ENCODE data around the gene RPL36A. TPM values are rescaled to one million over a fixed set of nuclear protein-coding genes. Genes with fewer than 3 reads are reported as not detected.

Gene RPL36A
- total and polyA plus RNA-seq, 12 donors: 30.8 to 2,119 (median 57.0) TPM

GRCh38 chrX:101397779-101398178 is 7.0 kb downstream of the RPL36A start:
- Histone ChIP-seq H3K36me3 (peaks cover 0 to 80% (median 0%) of the 10 kb centered on the region in 9 donors), H3K27ac (no peak overlapping the region), H3K4me1 (peaks cover 0 to 4% (median 0%) of the 10 kb centered on the region in 9 donors), H3K27me3 (peaks cover 0 to 13% (median 0%) of the 10 kb centered on the region in 7 donors), H3K9me3 (no peaks in the 10 kb centered on the region), H3K4me3 (no peak overlapping the region)
- WGBS, 2 donors: 21 to 25% methylated on average over 4 of the region's 4 CpGs
- TF ChIP-seq CTCF (IDR thresholded peaks at IDR 0.05): no peak
- ATAC-seq: no peak
- no peak for DNase-seq
- intact Hi-C loops (cut with DNase I): no loop called here

GRCh38 chrX:101398694-101399093 is 7.9 kb downstream of the RPL36A start:
- 95 to 96% methylated on average over 4 of the region's 4 CpGs for WGBS, 2 donors
- intact Hi-C loops (cut with DNase I): no loop called here
- Histone ChIP-seq H3K4me3 (no peak overlapping the region), H3K36me3 (peaks cover 0 to 79% (median 0%) of the 10 kb centered on the region in 9 donors), H3K9me3 (no peaks in the 10 kb centered on the region), H3K4me1 (no peaks in the 10 kb centered on the region), H3K27me3 (peaks cover 0 to 13% (median 0%) of the 10 kb centered on the region in 7 donors), H3K27ac (no peak overlapping the region)
- DNase-seq (no peak), ATAC-seq (no peak)
- TF ChIP-seq CTCF (IDR thresholded peaks at IDR 0.05): no peak

GRCh38 chrX:101399825-101400224 is 9.0 kb downstream of the RPL36A start:
- Histone ChIP-seq H3K4me1 (no peaks in the 10 kb centered on the region), H3K9me3 (no peaks in the 10 kb centered on the region), H3K36me3 (peaks cover 0 to 73% (median 0%) of the 10 kb centered on the region in 9 donors), H3K27ac (no peak overlapping the region), H3K4me3 (no peak overlapping the region), H3K27me3 (peaks cover 0 to 13% (median 0%) of the 10 kb centered on the region in 7 donors)
- ATAC-seq (no peak), DNase-seq (no peak)
- WGBS, 2 donors: 92 to 98% methylated on average over 4 of the region's 4 CpGs
- no peak for TF ChIP-seq CTCF (IDR thresholded peaks at IDR 0.05)
- intact Hi-C loops (cut with DNase I): no loop called here

GRCh38 chrX:101407167-101407747 is 16.4 kb downstream of the RPL36A start:
- no peak for TF ChIP-seq CTCF (IDR thresholded peaks at IDR 0.05)
- Histone ChIP-seq H3K36me3 (peaks cover 0 to 22% (median 0%) of the 10 kb centered on the region in 9 donors), H3K27me3 (no peaks in the 10 kb centered on the region), H3K4me3 (peak overlapping the region; percentile 32 to 79 (median 71)), H3K9me3 (no peaks in the 10 kb centered on the region), H3K4me1 (peaks cover 0 to 44% (median 26%) of the 10 kb centered on the region in 9 donors), H3K27ac (peak overlapping the region in 9 of 10 donors; percentile 63 to 98 (median 92))
- intact Hi-C loops (cut with DNase I): no loop called here
- no peak for DNase-seq
- ATAC-seq: peak in 7 of 8 donors; percentile 4 to 22 (median 7)
- WGBS, 2 donors: 0 to 1% methylated on average over 14 to 15 of the region's 15 CpGs
